Neuronal stem cell (in vitro differentiated cells): ENCODE results near the gene XYLT2.
A peak's percentile ranks its signal among the peaks of the same experiment; 100 is the strongest.
"Not testable (repeated sequence)": the region's sequence is repeated elsewhere in the genome, so short reads cannot be mapped to it uniquely, and the experiment has no call there.

Experiments used
- DNase-seq: peaks from one replicate; pipeline ENCODE4 v3.0.0-alpha.2; 2013; ENCODE audit warnings: low spot score
- H2AFZ ChIP-seq: one replicate; pipeline ENCODE4 v1.6.1; 2013; ENCODE audit warnings: mild to moderate bottlenecking, low read length, inconsistent platforms
- H2AK5ac ChIP-seq: 2 replicates; pipeline ENCODE4 v1.6.1; 2013; ENCODE audit warnings: low read depth, mild to moderate bottlenecking, inconsistent platforms, low read length, moderate library complexity, mixed read lengths
- H2BK120ac ChIP-seq: 2 replicates; pipeline ENCODE4 v1.6.1; 2013; ENCODE audit warnings: low read depth, mild to moderate bottlenecking, inconsistent platforms, low read length, moderate library complexity, mixed read lengths
- H2BK12ac ChIP-seq: one replicate; pipeline ENCODE4 v1.6.1; 2013; ENCODE audit warnings: low read length, inconsistent platforms
- H2BK15ac ChIP-seq: 2 replicates; pipeline ENCODE4 v1.6.1; 2013; ENCODE audit warnings: mild to moderate bottlenecking, low read length, inconsistent platforms, mixed read lengths
- H2BK5ac ChIP-seq: one replicate; pipeline ENCODE4 v1.6.1; 2013; ENCODE audit warnings: inconsistent platforms, mild to moderate bottlenecking, low read length, moderate library complexity
- H3K14ac ChIP-seq: one replicate; pipeline ENCODE4 v1.6.1; 2013; ENCODE audit warnings: low read length, inconsistent platforms
- H3K18ac ChIP-seq: 2 replicates; pipeline ENCODE4 v1.6.1; 2013; ENCODE audit warnings: low read length, inconsistent platforms
- H3K23ac ChIP-seq: 2 replicates; pipeline ENCODE4 v1.6.1; 2013; ENCODE audit warnings: low read depth, mild to moderate bottlenecking, mixed read lengths, low read length, inconsistent platforms; ENCODE audit not compliant: poor library complexity
- H3K27ac ChIP-seq: replicated peaks from 3 replicates; pipeline ENCODE4 v1.5.1; 2013; ENCODE audit warnings: low read length, inconsistent platforms
- H3K27me3 ChIP-seq, 3 experiments: 2 replicates each; pipeline ENCODE4 v1.6.1; 2013; ENCODE audit warnings: low read length in 3 of 3, mild to moderate bottlenecking in 2 of 3, inconsistent platforms in 1 of 3, low read depth in 1 of 3, mixed read lengths in 1 of 3, moderate library complexity in 1 of 3; ENCODE audit not compliant: control insufficient read depth in 3 of 3, insufficient read depth in 3 of 3
- H3K36me3 ChIP-seq, 2 donors: replicated peaks in 1 of 2; 2 replicates each; pipeline ENCODE4 v1.6.1; 2013; ENCODE audit warnings: low read length in 2 of 2; ENCODE audit not compliant: control insufficient read depth in 2 of 2, insufficient read depth in 2 of 2
- H3K4ac ChIP-seq: 2 replicates; pipeline ENCODE4 v1.6.1; 2013; ENCODE audit warnings: inconsistent platforms, mild to moderate bottlenecking, low read length, moderate library complexity
- H3K4me1 ChIP-seq, 2 donors: 1 replicate in 1 of 2; 2 replicates in 1 of 2; pipeline ENCODE4 v1.6.1; 2013; ENCODE audit warnings: low read length in 2 of 2, low read depth in 1 of 2; ENCODE audit not compliant: control insufficient read depth in 2 of 2, insufficient read depth in 1 of 2
- H3K4me2 ChIP-seq: one replicate; pipeline ENCODE4 v1.6.1; 2013; ENCODE audit warnings: mild to moderate bottlenecking, low read length, inconsistent platforms; ENCODE audit not compliant: insufficient read depth, poor library complexity, severe bottlenecking
- H3K4me3 ChIP-seq, 2 donors: 2 replicates each; pipeline ENCODE4 v1.5.1; 2013; ENCODE audit warnings: low read length in 2 of 2, mild to moderate bottlenecking in 2 of 2, inconsistent platforms in 1 of 2, moderate library complexity in 1 of 2
- H3K79me1 ChIP-seq: one replicate; pipeline ENCODE4 v1.6.1; 2013; ENCODE audit warnings: low read depth, mild to moderate bottlenecking, inconsistent platforms, low read length, moderate library complexity
- H3K9ac ChIP-seq: one replicate; pipeline ENCODE4 v1.6.1; 2013; ENCODE audit warnings: mild to moderate bottlenecking, low read depth, low read length, inconsistent platforms; ENCODE audit not compliant: poor library complexity
- H3K9me3 ChIP-seq, 2 donors: replicated peaks in 1 of 2; 2 replicates each; pipeline versions ENCODE3 to v1.6.1; 2013; ENCODE audit warnings: low read length in 2 of 2, mild to moderate bottlenecking in 2 of 2, inconsistent platforms in 1 of 2, low read depth in 1 of 2, mixed read lengths in 1 of 2, moderate library complexity in 1 of 2; ENCODE audit not compliant: control insufficient read depth in 2 of 2, insufficient read depth in 1 of 2
- H4K8ac ChIP-seq: one replicate; pipeline ENCODE4 v1.6.1; 2013; ENCODE audit warnings: low read depth, mild to moderate bottlenecking, inconsistent platforms, low read length, moderate library complexity
- H4K91ac ChIP-seq: one replicate; pipeline ENCODE4 v1.6.1; 2013; ENCODE audit warnings: low read length, low read depth, mild to moderate bottlenecking, inconsistent platforms; ENCODE audit not compliant: poor library complexity
- WGBS, 2 donors: extraction: QIAGEN DNeasy Blood & Tissue Kit; methylation state at CpG; one replicate each; pipeline ENCODE4 v1.1.7; 2013; ENCODE audit warnings: missing lambda C conversion rate in 2 of 2, mixed read lengths in 1 of 2; ENCODE audit not compliant: insufficient read length in 2 of 2, insufficient replicate concordance in 1 of 2; ENCODE audit errors: extremely low coverage in 2 of 2; 5-methylcytosine and 5-hydroxymethylcytosine counted together

The XYLT2 gene

GRCh38 chr17:50316016-50316587, 29.8 kb upstream of the XYLT2 start:
- H2BK120ac ChIP-seq = no peak overlapping the region
- DNase-seq = no peak
- H3K4me2 ChIP-seq = no peak overlapping the region
- no peak overlapping the region for H3K14ac ChIP-seq
- H2AK5ac ChIP-seq = no peak overlapping the region
- peaks cover 0 to 29% (median 0%) of the 10 kb centered on the region in 3 experiments for H3K27me3 ChIP-seq
- no peak overlapping the region for H3K4ac ChIP-seq
- H2BK15ac ChIP-seq = no peak overlapping the region
- no peaks in the 10 kb centered on the region for H3K36me3 ChIP-seq
- no peak overlapping the region for H3K4me3 ChIP-seq
- H3K23ac ChIP-seq = no peak overlapping the region
- no peaks in the 10 kb centered on the region for H3K79me1 ChIP-seq
- peaks cover 0 to 2% of the 10 kb centered on the region in 2 donors for H3K9me3 ChIP-seq
- H2AFZ ChIP-seq = peak overlapping the region; percentile 14
- H3K18ac ChIP-seq = no peak overlapping the region
- no peak overlapping the region for H3K9ac ChIP-seq
- H4K91ac ChIP-seq = no peak overlapping the region
- peaks cover 0 to 7% of the 10 kb centered on the region in 2 donors for H3K4me1 ChIP-seq
- H2BK12ac ChIP-seq = no peak overlapping the region
- H3K27ac ChIP-seq = no peak overlapping the region
- WGBS, 2 donors = no CpG with 5 or more reads among the region's 3 CpGs
- no peak overlapping the region for H2BK5ac ChIP-seq
- H4K8ac ChIP-seq = no peak overlapping the region

- not testable (repeated sequence) for DNase-seq, H3K4me3 ChIP-seq, H3K79me1 ChIP-seq, H3K4me1 ChIP-seq, H3K14ac ChIP-seq, H3K9me3 ChIP-seq, H2BK12ac ChIP-seq, H3K4me2 ChIP-seq, H2BK5ac ChIP-seq, H3K4ac ChIP-seq, H3K36me3 ChIP-seq, H2BK120ac ChIP-seq, H3K9ac ChIP-seq, H3K23ac ChIP-seq, H2AK5ac ChIP-seq, H3K27ac ChIP-seq, H3K18ac ChIP-seq, H4K91ac ChIP-seq, H4K8ac ChIP-seq, H2AFZ ChIP-seq, H2BK15ac ChIP-seq
- peaks cover 0 to 26% (median 0%) of the 10 kb centered on the region in 3 experiments for H3K27me3 ChIP-seq
- WGBS, 2 donors = no CpG with 5 or more reads among the region's 2 CpGs
These were observed 29.3 kb upstream of the XYLT2 start for GRCh38 chr17:50316660-50317059.

GRCh38 chr17:50317121-50317520, 28.8 kb upstream of the XYLT2 start:
- no peak overlapping the region for H4K8ac ChIP-seq
- no peak overlapping the region for H4K91ac ChIP-seq
- no peak overlapping the region for H3K14ac ChIP-seq
- H3K9ac ChIP-seq = no peak overlapping the region
- no peak overlapping the region for H2AK5ac ChIP-seq
- no peak overlapping the region for H2AFZ ChIP-seq
- no peak overlapping the region for H2BK12ac ChIP-seq
- H3K4me1 ChIP-seq = peaks cover 0 to 6% of the 10 kb centered on the region in 2 donors
- peaks cover 0 to 2% of the 10 kb centered on the region in 2 donors for H3K9me3 ChIP-seq
- no peak overlapping the region for H2BK5ac ChIP-seq
- no peaks in the 10 kb centered on the region for H3K36me3 ChIP-seq
- no peaks in the 10 kb centered on the region for H3K79me1 ChIP-seq
- peaks cover 0 to 26% (median 0%) of the 10 kb centered on the region in 3 experiments for H3K27me3 ChIP-seq
- no CpG with 5 or more reads among the region's 2 CpGs for WGBS, 2 donors
- H2BK15ac ChIP-seq = no peak overlapping the region
- no peak overlapping the region for H3K4me3 ChIP-seq
- no peak overlapping the region for H3K18ac ChIP-seq
- H3K23ac ChIP-seq = no peak overlapping the region
- no peak overlapping the region for H3K27ac ChIP-seq
- H2BK120ac ChIP-seq = no peak overlapping the region
- no peak overlapping the region for H3K4me2 ChIP-seq
- H3K4ac ChIP-seq = no peak overlapping the region
- no peak for DNase-seq

- Histone ChIP-seq H3K4me3 (no peak overlapping the region), H3K9me3 (peaks cover 0 to 2% of the 10 kb centered on the region in 2 donors), H3K27ac (no peak overlapping the region), H3K9ac (no peak overlapping the region), H2BK5ac (no peak overlapping the region), H3K36me3 (no peaks in the 10 kb centered on the region), H4K91ac (no peak overlapping the region), H3K4me2 (no peak overlapping the region), H3K4me1 (no peaks in the 10 kb centered on the region), H2AK5ac (no peak overlapping the region), H3K27me3 (peaks cover 0 to 20% (median 0%) of the 10 kb centered on the region in 3 experiments), H3K18ac (no peak overlapping the region), H4K8ac (peak overlapping the region; percentile 75), H2AFZ (peak overlapping the region; percentile 12), H3K79me1 (no peaks in the 10 kb centered on the region), H2BK12ac (no peak overlapping the region), H2BK120ac (no peak overlapping the region), H3K4ac (no peak overlapping the region), H3K14ac (no peak overlapping the region), H2BK15ac (no peak overlapping the region), H3K23ac (peak overlapping the region; percentile 52)
- no CpG with 5 or more reads among the region's 10 CpGs for WGBS, 2 donors
- DNase-seq = no peak
These were observed 27.2 kb upstream of the XYLT2 start for GRCh38 chr17:50318501-50319285.
